ENCODE measurements around the gene DENND1A.

Gene DENND1A

DNA sequence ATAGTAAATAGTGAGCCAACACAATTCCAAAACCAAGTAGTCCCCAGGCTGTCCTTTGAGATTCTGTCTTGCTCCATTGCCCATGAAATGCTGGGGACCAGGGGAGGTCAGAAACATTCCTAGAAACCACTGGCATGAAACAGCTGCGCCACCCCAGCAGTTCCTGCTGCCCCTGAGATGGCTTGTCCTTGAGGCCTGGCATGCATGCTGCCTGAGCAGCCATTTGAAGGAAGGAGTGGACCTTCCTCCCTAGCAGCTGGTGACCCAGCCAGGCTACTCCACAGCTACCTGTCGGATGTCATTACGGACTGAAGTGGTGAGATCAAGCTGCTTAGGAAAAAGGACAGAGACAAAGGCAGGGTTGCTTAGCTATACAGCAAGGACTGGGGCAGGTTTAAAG lies 260.6 kb downstream of the DENND1A start:
- no peak for TF ChIP-seq HDGF (IDR thresholded peaks at IDR 0.05; ENCODE audit: borderline replicate concordance)
- TF ChIP-seq SUZ12 (IDR thresholded peaks at IDR 0.05): no peak
- TF ChIP-seq FOXK2 (IDR thresholded peaks at IDR 0.05): no peak
- TF ChIP-seq, protein P1, sequence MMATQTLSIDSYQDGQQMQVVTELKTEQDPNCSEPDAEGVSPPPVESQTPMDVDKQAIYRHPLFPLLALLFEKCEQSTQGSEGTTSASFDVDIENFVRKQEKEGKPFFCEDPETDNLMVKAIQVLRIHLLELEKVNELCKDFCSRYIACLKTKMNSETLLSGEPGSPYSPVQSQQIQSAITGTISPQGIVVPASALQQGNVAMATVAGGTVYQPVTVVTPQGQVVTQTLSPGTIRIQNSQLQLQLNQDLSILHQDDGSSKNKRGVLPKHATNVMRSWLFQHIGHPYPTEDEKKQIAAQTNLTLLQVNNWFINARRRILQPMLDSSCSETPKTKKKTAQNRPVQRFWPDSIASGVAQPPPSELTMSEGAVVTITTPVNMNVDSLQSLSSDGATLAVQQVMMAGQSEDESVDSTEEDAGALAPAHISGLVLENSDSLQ (IDR thresholded peaks at IDR 0.05): no peak
- no peak for TF ChIP-seq TARDBP (IDR thresholded peaks at IDR 0.05)
- TF ChIP-seq SP1 (IDR thresholded peaks at IDR 0.05): no peak
- TF ChIP-seq CTBP1 (IDR thresholded peaks at IDR 0.05; ENCODE audit: borderline replicate concordance): no peak
- TF ChIP-seq ELF4 (IDR thresholded peaks at IDR 0.05): no peak
- TF ChIP-seq FOXA1 (IDR thresholded peaks at IDR 0.05): no peak
- TF ChIP-seq ZNF384 (IDR thresholded peaks at IDR 0.05): no peak
- TF ChIP-seq LEF1 (IDR thresholded peaks at IDR 0.05; ENCODE audit: borderline replicate concordance): no peak
- TF ChIP-seq NFRKB (IDR thresholded peaks at IDR 0.05): no peak
- TF ChIP-seq BHLHE40 (IDR thresholded peaks at IDR 0.05; ENCODE audit: borderline replicate concordance): no peak
- TF ChIP-seq L3MBTL2 (conservative IDR thresholded peaks at IDR 0.05): no peak
- TF ChIP-seq ARNT (IDR thresholded peaks at IDR 0.05): no peak
- TF ChIP-seq FOXM1 (IDR thresholded peaks at IDR 0.05; ENCODE audit: borderline replicate concordance): no peak
- CTCF ChIA-PET: no interaction called here
- DNase-seq (ENCODE audit: extremely low spot score): no peak
- POLR2A ChIA-PET: no interaction called here

DNA sequence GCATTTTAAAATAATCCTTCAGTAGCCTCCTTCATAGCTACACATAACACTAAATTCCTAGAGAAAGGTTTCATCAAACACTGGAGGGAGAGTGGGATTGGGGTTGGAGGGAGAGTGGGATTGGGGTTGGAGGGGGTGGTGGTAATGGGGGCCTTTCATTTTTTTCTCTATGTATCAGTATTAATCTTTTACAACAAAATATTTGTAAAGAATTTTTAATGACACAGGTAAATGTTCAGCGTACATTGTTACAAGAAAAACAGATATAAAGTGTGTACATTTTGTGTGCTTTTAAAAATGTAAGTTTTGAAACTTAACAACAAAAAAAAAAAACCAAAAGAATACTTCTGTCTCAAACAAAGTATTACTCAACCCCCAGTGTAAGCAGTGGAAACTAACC lies 266.4 kb downstream of the DENND1A start:
- no peak for DNase-seq (ENCODE audit: extremely low spot score)
- POLR2A ChIA-PET: no interaction called here
- CTCF ChIA-PET: no interaction called here
- TF ChIP-seq FOXK2 (IDR thresholded peaks at IDR 0.05): no peak
- TF ChIP-seq ELF4 (IDR thresholded peaks at IDR 0.05): no peak
- no peak for TF ChIP-seq LEF1 (IDR thresholded peaks at IDR 0.05; ENCODE audit: borderline replicate concordance)
- TF ChIP-seq ZNF384 (IDR thresholded peaks at IDR 0.05): no peak
- TF ChIP-seq, protein P1 (IDR thresholded peaks at IDR 0.05): no peak
- TF ChIP-seq SUZ12 (IDR thresholded peaks at IDR 0.05): no peak
- TF ChIP-seq FOXM1 (IDR thresholded peaks at IDR 0.05; ENCODE audit: borderline replicate concordance): no peak
- TF ChIP-seq TARDBP (IDR thresholded peaks at IDR 0.05): no peak
- no peak for TF ChIP-seq HDGF (IDR thresholded peaks at IDR 0.05; ENCODE audit: borderline replicate concordance)
- TF ChIP-seq NFRKB (IDR thresholded peaks at IDR 0.05): no peak
- no peak for TF ChIP-seq SP1 (IDR thresholded peaks at IDR 0.05)
- no peak for TF ChIP-seq CTBP1 (IDR thresholded peaks at IDR 0.05; ENCODE audit: borderline replicate concordance)
- no peak for TF ChIP-seq ARNT (IDR thresholded peaks at IDR 0.05)
- no peak for TF ChIP-seq L3MBTL2 (conservative IDR thresholded peaks at IDR 0.05)
- TF ChIP-seq BHLHE40 (IDR thresholded peaks at IDR 0.05; ENCODE audit: borderline replicate concordance): no peak

DNA sequence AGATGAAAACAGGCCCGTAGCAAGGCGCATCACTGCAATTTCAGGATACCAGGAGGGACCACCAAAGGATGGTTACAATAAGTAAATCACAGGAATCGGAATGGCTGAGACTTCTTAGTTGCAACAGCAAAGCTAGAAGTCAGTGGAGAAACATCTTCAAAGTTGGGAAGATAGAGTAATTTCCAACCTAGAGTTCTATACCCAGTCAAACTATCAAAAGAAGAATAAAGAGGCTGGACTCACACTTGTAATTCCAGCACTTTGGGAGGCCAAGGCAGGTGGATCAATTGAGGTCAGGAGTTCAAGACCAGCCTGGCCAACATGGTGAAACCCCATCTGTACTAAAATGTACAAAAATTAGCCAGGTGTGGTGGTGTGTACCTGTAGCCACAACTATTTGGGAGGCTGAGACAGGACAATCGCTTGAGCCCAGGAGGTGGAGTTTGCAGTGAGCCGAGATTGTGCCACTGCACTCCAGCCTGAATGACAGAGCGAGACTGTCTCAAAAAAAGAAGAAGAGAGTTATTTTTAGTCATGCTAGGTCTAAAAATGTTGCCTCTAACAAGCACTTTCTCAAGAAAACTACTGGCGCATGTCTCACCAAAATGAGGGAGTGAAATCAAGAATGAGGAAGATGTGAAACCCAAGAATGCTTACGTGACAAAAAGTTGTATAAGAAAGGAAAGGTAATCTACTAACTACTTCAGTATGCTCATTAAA lies 267.7 kb downstream of the DENND1A start:
- TF ChIP-seq, protein P1 (IDR thresholded peaks at IDR 0.05): no peak
- TF ChIP-seq ZNF384 (IDR thresholded peaks at IDR 0.05) (no peak), L3MBTL2 (conservative IDR thresholded peaks at IDR 0.05) (no peak), SUZ12 (IDR thresholded peaks at IDR 0.05) (no peak), HDGF (IDR thresholded peaks at IDR 0.05; ENCODE audit: borderline replicate concordance) (no peak), ARNT (IDR thresholded peaks at IDR 0.05) (no peak), BHLHE40 (IDR thresholded peaks at IDR 0.05; ENCODE audit: borderline replicate concordance) (no peak), ELF4 (IDR thresholded peaks at IDR 0.05) (no peak), TARDBP (IDR thresholded peaks at IDR 0.05) (no peak), FOXM1 (IDR thresholded peaks at IDR 0.05; ENCODE audit: borderline replicate concordance) (no peak), CTBP1 (IDR thresholded peaks at IDR 0.05; ENCODE audit: borderline replicate concordance) (no peak), SP1 (IDR thresholded peaks at IDR 0.05) (no peak), NFRKB (IDR thresholded peaks at IDR 0.05) (no peak), LEF1 (IDR thresholded peaks at IDR 0.05; ENCODE audit: borderline replicate concordance) (no peak), FOXA1 (IDR thresholded peaks at IDR 0.05) (no peak), FOXK2 (IDR thresholded peaks at IDR 0.05) (no peak)
- DNase-seq (ENCODE audit: extremely low spot score): no peak
- POLR2A ChIA-PET: no interaction called here
- CTCF ChIA-PET: no interaction called here

DNA sequence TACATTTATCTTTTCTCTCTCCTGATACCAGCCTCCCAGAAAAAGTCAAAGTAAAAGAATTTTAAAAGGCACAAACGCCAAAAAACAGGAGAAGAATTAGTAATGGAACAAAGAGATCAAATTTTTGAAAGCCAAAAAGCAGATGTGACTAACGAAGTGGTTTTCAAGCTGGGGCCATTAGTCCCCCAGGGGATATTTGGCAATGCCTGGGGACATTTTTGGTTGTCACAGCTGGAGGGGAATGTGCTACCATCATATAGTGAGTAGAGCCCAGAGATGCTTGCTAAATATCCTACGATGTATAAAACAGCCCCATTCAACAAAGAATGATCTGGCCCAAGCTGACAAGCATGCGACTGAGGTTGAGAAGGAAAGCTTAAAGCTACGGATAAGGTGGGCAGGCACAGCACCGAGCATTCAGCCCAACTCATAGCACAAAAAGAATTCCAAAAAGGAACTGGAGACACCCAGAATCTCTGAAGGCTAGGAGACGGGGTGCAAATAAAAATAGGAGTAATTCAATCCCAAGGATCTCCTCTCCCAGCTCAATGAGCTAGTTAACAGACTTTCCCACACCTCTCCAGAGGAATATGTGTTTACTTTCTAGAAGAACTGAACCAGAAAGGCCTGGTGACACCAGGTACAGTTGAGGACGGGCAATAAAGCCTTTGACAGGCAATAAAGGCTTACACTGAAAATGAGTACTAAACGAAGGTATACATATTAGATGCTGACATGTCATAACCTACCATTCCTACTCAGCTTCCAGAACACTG lies 269.0 kb downstream of the DENND1A start:
- no peak for DNase-seq (ENCODE audit: extremely low spot score)
- POLR2A ChIA-PET: no interaction called here
- CTCF ChIA-PET: no interaction called here
- no peak for TF ChIP-seq ELF4 (IDR thresholded peaks at IDR 0.05)
- no peak for TF ChIP-seq FOXA1 (IDR thresholded peaks at IDR 0.05)
- no peak for TF ChIP-seq BHLHE40 (IDR thresholded peaks at IDR 0.05; ENCODE audit: borderline replicate concordance)
- TF ChIP-seq SP1 (IDR thresholded peaks at IDR 0.05): no peak
- no peak for TF ChIP-seq ARNT (IDR thresholded peaks at IDR 0.05)
- no peak for TF ChIP-seq LEF1 (IDR thresholded peaks at IDR 0.05; ENCODE audit: borderline replicate concordance)
- TF ChIP-seq, protein P1 (IDR thresholded peaks at IDR 0.05): no peak
- no peak for TF ChIP-seq HDGF (IDR thresholded peaks at IDR 0.05; ENCODE audit: borderline replicate concordance)
- TF ChIP-seq L3MBTL2 (conservative IDR thresholded peaks at IDR 0.05): no peak
- TF ChIP-seq ZNF384 (IDR thresholded peaks at IDR 0.05): no peak
- TF ChIP-seq CTBP1 (IDR thresholded peaks at IDR 0.05; ENCODE audit: borderline replicate concordance): no peak
- TF ChIP-seq TARDBP (IDR thresholded peaks at IDR 0.05): no peak

DNA sequence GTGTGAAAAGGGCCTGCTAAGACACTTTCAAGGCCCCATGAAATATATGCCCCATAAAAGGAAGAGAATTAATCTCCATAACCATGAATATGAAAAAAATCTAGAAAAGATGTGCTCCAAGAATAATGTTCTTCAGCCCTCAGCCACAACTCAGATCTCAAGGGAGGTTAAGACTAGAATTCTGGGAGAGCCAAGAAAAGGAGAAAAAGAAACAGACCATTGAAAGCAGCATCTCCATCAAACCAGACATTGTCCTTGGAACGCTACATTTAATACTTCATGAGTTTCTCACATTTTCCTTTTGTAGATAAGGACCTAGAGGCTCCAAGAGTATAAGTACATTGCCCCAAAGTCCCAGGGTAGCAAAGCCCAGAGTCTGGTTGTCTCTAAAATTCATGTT lies 270.6 kb downstream of the DENND1A start:
- POLR2A ChIA-PET: no interaction called here
- CTCF ChIA-PET: no interaction called here

More for the DNA sequence above, 270.6 kb downstream of the DENND1A start:
- DNase-seq (ENCODE audit: extremely low spot score): no peak
- TF ChIP-seq FOXK2 (IDR thresholded peaks at IDR 0.05) (no peak), NFRKB (IDR thresholded peaks at IDR 0.05) (no peak), LEF1 (IDR thresholded peaks at IDR 0.05; ENCODE audit: borderline replicate concordance) (no peak), ZNF384 (IDR thresholded peaks at IDR 0.05) (no peak), ARNT (IDR thresholded peaks at IDR 0.05) (no peak), FOXM1 (IDR thresholded peaks at IDR 0.05; ENCODE audit: borderline replicate concordance) (no peak), SP1 (IDR thresholded peaks at IDR 0.05) (no peak), FOXA1 (IDR thresholded peaks at IDR 0.05) (no peak)

Data from HEK293T (cell line).